OCI-LY3 (cell line): ENCODE data around the gene COL6A3.
A peak's percentile ranks its signal among the peaks of the same experiment; 100 is the strongest.

Experiments
- H2AFZ ChIP-seq: fragments of 200-600, 300-600 bp; shearing (Covaris generic); 2 replicates; pipeline ENCODE4 v1.6.0; 2014; ENCODE audit warnings: antibody characterized with exemption, low read depth, low read length
- H3K27ac ChIP-seq: fragments of 200-600, 300-600 bp; sonication (generic); 2 replicates; pipeline ENCODE4 v1.5.1; 2014; ENCODE audit warnings: mild to moderate bottlenecking, low read length, moderate library complexity, mixed read lengths
- H3K27me3 ChIP-seq: fragments of 200-600, 300-600 bp; sonication (generic); 2 replicates; pipeline ENCODE4 v1.6.1; 2014; ENCODE audit warnings: low read depth, low read length, mixed read lengths
- H3K36me3 ChIP-seq: fragments of 200-600, 300-600 bp; sonication (generic); replicated peaks from 2 replicates; pipeline ENCODE3; 2014; ENCODE audit warnings: low read depth, low read length, mixed read lengths
- H3K4me1 ChIP-seq: fragments of 300-600, 200-600 bp; sonication (generic); 2 replicates; pipeline ENCODE4 v1.6.1; 2014; ENCODE audit warnings: low read length, mixed read lengths
- H3K4me2 ChIP-seq: fragments of 200-600, 300-600 bp; sonication (generic); 2 replicates; pipeline ENCODE4 v1.6.1; 2014; ENCODE audit warnings: low read length, mixed read lengths
- H3K4me3 ChIP-seq: fragments of 300-600, 200-600 bp; sonication (generic); 2 replicates; pipeline ENCODE4 v1.5.1; 2014; ENCODE audit warnings: antibody characterized with exemption, mild to moderate bottlenecking, low read length, moderate library complexity
- H3K79me2 ChIP-seq: fragments of 300-600, 200-600 bp; shearing (Covaris generic); 2 replicates; pipeline ENCODE4 v1.6.1; 2014; ENCODE audit warnings: mild to moderate bottlenecking, low read length, mixed read lengths
- H3K9ac ChIP-seq: fragments of 300-600, 200-600 bp; shearing (Covaris generic); 2 replicates; pipeline ENCODE4 v1.6.0; 2014; ENCODE audit warnings: mild to moderate bottlenecking, low read length, moderate library complexity
- H3K9me3 ChIP-seq: fragments of 200-600, 300-600 bp; shearing (Covaris generic); 2 replicates; pipeline ENCODE4 v1.6.1; 2014; ENCODE audit warnings: low read length, mixed read lengths; ENCODE audit not compliant: insufficient read depth
- H4K20me1 ChIP-seq: fragments of 200-600, 300-600 bp; sonication (generic); 2 replicates; pipeline ENCODE4 v1.6.1; 2016; ENCODE audit warnings: low read length, mixed read lengths; ENCODE audit not compliant: insufficient read depth
- EZH2phosphoT487 ChIP-seq: fragments of 200-600 bp; shearing (Covaris generic); IDR thresholded peaks from 2 replicates; pipeline ENCODE4 v1.6.1; 2018; ENCODE audit warnings: antibody characterized with exemption, mixed run types, low read depth
- TF ChIP-seq, protein P1 (sequence below): fragments of 200-600, 300-600 bp; sonication (generic); IDR thresholded peaks from 2 replicates; pipeline ENCODE4 v1.5.1; 2014; ENCODE audit warnings: antibody characterized with exemption, low read length, low read depth

COL6A3 gene

DNA sequence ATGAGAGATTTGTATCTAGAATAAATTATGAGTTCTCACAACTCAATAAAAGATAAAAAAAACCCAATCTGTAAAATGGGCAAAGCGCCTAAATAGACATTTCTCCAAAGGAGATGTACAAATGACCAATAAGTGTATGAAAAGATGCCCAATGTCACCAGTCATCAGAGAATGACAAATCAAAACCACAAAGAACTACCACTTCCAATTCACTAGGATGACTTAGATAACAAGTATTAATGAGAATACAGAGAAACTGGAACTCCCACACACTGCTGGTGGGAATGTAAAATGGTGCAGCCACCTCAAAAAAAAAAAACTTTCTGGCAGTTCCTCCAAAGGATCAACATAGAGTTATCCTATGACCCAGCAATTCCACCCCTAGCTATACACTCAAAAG, 17.4 kb upstream of the COL6A3 start:
- no peak overlapping the region for H3K4me3 ChIP-seq
- no peak for TF ChIP-seq EZH2phosphoT487
- TF ChIP-seq, protein P1, sequence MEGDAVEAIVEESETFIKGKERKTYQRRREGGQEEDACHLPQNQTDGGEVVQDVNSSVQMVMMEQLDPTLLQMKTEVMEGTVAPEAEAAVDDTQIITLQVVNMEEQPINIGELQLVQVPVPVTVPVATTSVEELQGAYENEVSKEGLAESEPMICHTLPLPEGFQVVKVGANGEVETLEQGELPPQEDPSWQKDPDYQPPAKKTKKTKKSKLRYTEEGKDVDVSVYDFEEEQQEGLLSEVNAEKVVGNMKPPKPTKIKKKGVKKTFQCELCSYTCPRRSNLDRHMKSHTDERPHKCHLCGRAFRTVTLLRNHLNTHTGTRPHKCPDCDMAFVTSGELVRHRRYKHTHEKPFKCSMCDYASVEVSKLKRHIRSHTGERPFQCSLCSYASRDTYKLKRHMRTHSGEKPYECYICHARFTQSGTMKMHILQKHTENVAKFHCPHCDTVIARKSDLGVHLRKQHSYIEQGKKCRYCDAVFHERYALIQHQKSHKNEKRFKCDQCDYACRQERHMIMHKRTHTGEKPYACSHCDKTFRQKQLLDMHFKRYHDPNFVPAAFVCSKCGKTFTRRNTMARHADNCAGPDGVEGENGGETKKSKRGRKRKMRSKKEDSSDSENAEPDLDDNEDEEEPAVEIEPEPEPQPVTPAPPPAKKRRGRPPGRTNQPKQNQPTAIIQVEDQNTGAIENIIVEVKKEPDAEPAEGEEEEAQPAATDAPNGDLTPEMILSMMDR = no peak
- H3K79me2 ChIP-seq = no peaks in the 10 kb centered on the region
- H3K9me3 ChIP-seq = no peaks in the 10 kb centered on the region
- H3K4me1 ChIP-seq = peaks cover 52% of the 10 kb centered on the region
- no peak overlapping the region for H3K9ac ChIP-seq
- H3K27ac ChIP-seq = no peak overlapping the region
- no peaks in the 10 kb centered on the region for H4K20me1 ChIP-seq
- no peak overlapping the region for H2AFZ ChIP-seq
- H3K4me2 ChIP-seq = no peak overlapping the region
- no peaks in the 10 kb centered on the region for H3K27me3 ChIP-seq
- H3K36me3 ChIP-seq = no peaks in the 10 kb centered on the region

- H3K4me1 ChIP-seq = peaks cover 52% of the 10 kb centered on the region
- no peak overlapping the region for H3K9ac ChIP-seq
- H3K4me3 ChIP-seq = no peak overlapping the region
- no peaks in the 10 kb centered on the region for H4K20me1 ChIP-seq
- H3K27ac ChIP-seq = no peak overlapping the region
- H3K79me2 ChIP-seq = no peaks in the 10 kb centered on the region
- no peak overlapping the region for H2AFZ ChIP-seq
- no peaks in the 10 kb centered on the region for H3K36me3 ChIP-seq
- no peak overlapping the region for H3K4me2 ChIP-seq
- TF ChIP-seq EZH2phosphoT487 = no peak
- TF ChIP-seq, protein P1 = no peak
- H3K27me3 ChIP-seq = no peaks in the 10 kb centered on the region
- H3K9me3 ChIP-seq = no peaks in the 10 kb centered on the region
These were observed 16.9 kb upstream of the COL6A3 start for GRCh38 chr2:237430861-237431260.

- no peak overlapping the region for H2AFZ ChIP-seq
- no peaks in the 10 kb centered on the region for H3K27me3 ChIP-seq
- peaks cover 44% of the 10 kb centered on the region for H3K4me1 ChIP-seq
- no peaks in the 10 kb centered on the region for H3K9me3 ChIP-seq
- H3K36me3 ChIP-seq = no peaks in the 10 kb centered on the region
- no peak overlapping the region for H3K4me3 ChIP-seq
- TF ChIP-seq, protein P1 = no peak
- no peak for TF ChIP-seq EZH2phosphoT487
- peak overlapping the region; percentile 46 for H3K27ac ChIP-seq
- H3K9ac ChIP-seq = no peak overlapping the region
- H3K79me2 ChIP-seq = no peaks in the 10 kb centered on the region
- H4K20me1 ChIP-seq = no peaks in the 10 kb centered on the region
- no peak overlapping the region for H3K4me2 ChIP-seq
These were observed 15.8 kb upstream of the COL6A3 start for GRCh38 chr2:237429753-237430152.

- Histone ChIP-seq H3K4me1 (peaks cover 43% of the 10 kb centered on the region), H3K4me3 (peak overlapping the region; percentile 14; the same call in 1 of the 2 replicates), H3K27ac (peak overlapping the region; percentile 86), H3K27me3 (no peaks in the 10 kb centered on the region), H3K36me3 (no peaks in the 10 kb centered on the region), H4K20me1 (no peaks in the 10 kb centered on the region), H3K4me2 (peak overlapping the region; percentile 61), H3K9me3 (no peaks in the 10 kb centered on the region), H2AFZ (no peak overlapping the region), H3K9ac (peak overlapping the region; percentile 48; the same call in 1 of the 2 replicates), H3K79me2 (no peaks in the 10 kb centered on the region)
- TF ChIP-seq, protein P1 = no peak
- TF ChIP-seq EZH2phosphoT487 = no peak
These were observed 14.0 kb upstream of the COL6A3 start for GRCh38 chr2:237427769-237428506.
